HG03342 (cell line): ENCODE results near the gene EXOC1L.

Source experiments
- ATAC-seq: cut with Tn5 transposase; IDR thresholded peaks from one replicate; pipeline ENCODE4 v1.9.1; 2021; ENCODE audit warnings: mild to moderate bottlenecking, moderate library complexity; ENCODE audit not compliant: unreplicated experiment

EXOC1L gene

GRCh38 chr4:55879224-55879623 is 59.6 kb downstream of the EXOC1L start:
- no peak for ATAC-seq

DNA sequence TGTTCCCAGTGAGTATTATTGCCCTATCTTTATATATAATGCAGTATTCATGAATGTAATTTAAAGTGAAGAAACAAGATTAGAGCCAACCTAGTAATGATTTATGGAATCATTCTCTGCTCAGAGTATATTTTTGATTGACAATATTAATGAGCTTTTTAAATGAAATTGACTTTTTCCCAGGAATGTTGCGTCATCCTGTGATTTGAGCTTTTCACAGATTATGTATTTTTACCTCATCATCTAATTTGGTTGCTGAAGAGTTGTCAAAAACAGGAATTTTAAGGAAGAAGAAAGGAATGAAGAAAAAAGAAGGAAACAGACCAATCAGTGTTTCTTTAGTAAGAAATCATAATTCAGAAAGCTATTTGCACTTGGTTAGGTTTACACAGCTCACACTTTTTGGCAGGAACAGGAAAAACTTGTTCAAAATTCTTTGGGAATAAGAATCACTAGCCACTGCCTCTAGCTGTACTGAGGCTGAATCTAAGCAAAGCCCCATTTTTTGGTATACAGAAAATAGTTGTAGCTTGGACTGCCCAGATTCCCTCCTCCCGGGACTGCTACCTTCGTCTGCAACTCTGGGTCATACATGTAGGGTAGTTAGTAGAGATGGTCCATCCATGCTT is 61.2 kb downstream of the EXOC1L start:
- no peak for ATAC-seq

- no peak for ATAC-seq
Measured at GRCh38 chr4:55884093-55884850, 64.7 kb downstream of the EXOC1L start.

GRCh38 chr4:55884851-55885219 is 65.2 kb downstream of the EXOC1L start:
- no peak for ATAC-seq
